GM19238 (cell line): ENCODE results near the gene DLGAP5.

ENCODE experiments used
- DNase-seq: peaks from one replicate; pipeline ENCODE4 v3.0.0; 2011; ENCODE audit warnings: low spot score; ENCODE audit not compliant: insufficient read length

DLGAP5 gene, protein sequence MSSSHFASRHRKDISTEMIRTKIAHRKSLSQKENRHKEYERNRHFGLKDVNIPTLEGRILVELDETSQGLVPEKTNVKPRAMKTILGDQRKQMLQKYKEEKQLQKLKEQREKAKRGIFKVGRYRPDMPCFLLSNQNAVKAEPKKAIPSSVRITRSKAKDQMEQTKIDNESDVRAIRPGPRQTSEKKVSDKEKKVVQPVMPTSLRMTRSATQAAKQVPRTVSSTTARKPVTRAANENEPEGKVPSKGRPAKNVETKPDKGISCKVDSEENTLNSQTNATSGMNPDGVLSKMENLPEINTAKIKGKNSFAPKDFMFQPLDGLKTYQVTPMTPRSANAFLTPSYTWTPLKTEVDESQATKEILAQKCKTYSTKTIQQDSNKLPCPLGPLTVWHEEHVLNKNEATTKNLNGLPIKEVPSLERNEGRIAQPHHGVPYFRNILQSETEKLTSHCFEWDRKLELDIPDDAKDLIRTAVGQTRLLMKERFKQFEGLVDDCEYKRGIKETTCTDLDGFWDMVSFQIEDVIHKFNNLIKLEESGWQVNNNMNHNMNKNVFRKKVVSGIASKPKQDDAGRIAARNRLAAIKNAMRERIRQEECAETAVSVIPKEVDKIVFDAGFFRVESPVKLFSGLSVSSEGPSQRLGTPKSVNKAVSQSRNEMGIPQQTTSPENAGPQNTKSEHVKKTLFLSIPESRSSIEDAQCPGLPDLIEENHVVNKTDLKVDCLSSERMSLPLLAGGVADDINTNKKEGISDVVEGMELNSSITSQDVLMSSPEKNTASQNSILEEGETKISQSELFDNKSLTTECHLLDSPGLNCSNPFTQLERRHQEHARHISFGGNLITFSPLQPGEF

DNA sequence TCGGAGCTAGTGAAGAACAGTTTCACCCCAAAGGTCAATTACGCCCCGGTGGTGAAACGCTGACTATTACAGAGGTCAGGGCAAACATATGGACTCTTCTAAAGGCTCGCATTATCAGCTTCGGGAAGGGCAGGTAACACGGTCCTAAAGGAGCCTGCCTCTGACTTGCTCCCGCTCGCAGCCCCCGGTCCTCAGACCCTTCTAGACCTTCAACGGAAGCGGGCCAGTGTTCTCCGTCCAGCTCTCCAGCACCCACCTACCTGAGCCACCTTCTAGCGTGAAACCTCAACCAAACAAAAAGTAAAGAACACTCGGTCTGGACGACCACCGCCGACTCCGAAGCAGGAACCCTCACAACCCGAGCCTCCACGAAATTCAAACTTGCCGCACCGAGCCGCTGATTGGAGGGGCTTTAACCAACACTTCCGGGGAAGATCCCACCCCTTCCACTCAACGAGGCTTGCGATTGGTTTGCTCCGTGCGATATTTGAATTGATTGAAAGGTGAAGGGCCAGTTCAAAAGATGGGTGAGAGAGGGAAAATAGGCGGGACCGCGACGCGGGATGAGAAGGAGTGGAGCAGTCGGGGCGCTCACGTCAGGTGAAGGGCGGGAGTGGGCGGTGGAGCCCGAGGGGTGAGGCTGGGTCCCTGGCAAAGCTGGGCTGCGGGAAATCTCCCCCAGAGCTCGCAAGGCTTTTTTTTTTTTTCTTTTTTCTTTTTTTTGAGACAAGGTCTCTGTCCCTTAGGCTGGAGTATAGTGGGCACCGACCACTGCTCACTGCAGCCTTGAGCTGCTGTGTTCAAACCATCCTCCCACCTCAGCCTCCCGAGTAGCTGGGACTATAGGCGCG lies at the start of gene DLGAP5:
TSS of gene DLGAP5 (minus strand) at position 383 of the 851 bp plus-strand sequence. CDS start 2,406 bp downstream, outside the sequence.
- peak; percentile 85 for DNase-seq

DNA sequence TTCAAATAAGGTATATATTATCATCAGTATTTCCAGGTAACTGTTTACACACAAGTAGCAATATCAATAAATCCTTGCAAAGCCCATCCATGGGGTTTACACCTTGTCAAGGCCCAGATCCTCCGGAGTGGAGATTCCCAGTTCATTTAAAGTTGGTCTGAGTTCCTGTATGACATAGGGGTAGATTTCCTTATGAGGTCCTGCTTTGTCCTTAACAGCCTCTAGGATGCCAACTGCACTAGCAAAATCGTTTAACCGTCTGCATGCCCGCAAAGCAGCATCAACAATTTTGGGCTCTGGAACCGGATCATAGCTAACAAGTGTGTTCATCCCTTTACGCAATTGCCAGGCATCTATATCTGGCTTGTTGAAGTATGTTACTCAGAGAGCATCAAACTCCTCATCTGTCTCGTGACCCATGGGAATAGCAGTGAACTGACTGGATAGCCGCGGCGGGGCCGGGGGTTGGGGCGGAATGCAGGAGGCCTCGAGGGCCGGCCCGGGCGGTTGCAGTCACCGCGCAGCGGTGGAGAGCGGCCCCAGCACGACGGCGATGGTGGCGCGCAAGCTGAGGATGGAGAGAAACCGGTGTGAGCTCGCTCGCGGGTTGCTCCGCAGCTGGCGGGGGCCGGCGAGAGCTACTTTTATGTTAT lies 49.3 kb upstream of the DLGAP5 start:
- DNase-seq, result no peak

DNA sequence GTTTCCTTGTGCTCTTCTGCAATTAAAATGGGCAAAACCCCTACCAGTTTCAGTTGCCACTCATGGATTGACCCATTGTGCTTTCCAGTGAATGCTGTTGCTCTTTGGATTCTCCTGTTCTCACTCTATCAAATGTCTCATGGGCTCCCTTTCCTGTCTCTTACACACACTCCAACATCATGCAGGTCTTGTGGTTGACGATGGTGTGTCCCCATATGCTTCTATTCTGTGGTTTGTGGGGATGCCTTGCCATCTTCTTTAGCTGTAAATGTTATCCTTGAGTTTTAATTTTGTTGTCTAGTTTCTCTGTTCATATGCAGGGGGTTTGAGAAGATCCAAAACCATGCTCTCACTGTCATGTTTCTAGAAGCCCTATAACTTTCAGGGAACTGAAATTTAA lies 47.9 kb upstream of the DLGAP5 start:
- no peak for DNase-seq

DNA sequence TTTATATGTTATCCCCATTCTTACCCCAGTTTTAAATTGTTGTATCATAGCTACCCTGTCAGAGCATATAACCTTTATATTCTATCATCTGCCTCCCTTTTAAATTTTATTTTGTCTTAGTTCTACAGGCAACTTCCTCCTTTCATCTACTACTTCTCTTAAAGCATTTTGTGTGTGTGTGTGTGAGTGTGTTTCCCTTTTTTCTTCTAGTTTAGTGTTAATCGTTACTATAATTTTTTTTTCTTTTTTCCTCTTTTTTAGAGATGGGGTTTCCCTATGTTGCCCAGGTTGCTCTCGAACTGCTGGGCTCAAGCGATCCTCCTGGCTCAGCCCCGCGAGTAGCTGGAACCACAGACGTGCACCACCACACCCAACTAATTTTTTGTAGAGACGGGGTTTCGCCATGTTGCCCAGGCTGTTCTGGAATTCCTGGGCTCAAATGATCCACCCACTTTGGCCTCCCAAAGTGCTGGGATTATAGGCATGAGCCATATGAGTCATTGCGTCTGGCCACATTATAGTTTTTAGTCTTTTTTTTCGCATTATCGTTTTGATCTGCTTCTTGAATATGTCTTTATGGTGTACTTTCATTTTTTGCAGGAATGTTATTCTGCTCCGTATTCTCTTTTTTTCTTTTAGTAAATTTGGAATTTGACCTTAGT lies 46.8 kb upstream of the DLGAP5 start:
- DNase-seq, result no peak

DNA sequence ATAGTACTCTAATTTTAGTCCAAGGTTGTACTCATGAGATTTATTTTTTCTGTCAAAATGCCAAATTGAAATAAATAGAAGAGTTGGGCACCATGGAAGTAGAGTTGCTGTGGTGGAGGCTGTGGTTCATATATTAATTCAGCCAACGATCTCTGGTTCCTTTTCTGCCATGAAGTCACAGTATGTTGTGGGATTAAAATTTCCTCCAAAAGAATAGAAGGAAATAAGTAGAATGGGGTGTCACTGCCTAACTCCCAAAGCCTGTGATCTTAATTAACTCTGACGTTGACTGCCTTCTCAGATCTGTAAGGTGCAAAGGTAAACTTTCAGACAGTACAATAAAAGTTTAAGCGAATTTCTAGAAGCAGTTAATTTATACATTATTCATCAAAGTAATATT lies 42.2 kb upstream of the DLGAP5 start:
- DNase-seq, result no peak

DNA sequence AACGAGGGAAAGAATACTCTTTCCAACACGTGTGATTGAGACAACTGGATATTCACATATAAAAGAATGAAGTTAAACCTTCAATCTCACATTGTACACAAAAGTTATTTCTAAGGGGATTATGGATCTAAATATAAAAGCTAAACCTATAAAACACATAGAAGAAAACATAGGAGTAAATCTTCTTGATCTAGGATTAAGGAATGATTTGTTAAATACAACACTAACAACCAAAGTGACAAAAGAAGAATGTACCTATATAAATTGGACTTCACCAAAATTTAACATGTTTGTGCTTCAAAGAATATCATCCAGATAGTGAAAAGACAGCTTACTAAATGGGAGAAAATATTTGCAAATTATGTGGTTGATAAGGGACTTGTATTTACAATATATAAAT lies 36.9 kb upstream of the DLGAP5 start:
- DNase-seq, result no peak

DNA sequence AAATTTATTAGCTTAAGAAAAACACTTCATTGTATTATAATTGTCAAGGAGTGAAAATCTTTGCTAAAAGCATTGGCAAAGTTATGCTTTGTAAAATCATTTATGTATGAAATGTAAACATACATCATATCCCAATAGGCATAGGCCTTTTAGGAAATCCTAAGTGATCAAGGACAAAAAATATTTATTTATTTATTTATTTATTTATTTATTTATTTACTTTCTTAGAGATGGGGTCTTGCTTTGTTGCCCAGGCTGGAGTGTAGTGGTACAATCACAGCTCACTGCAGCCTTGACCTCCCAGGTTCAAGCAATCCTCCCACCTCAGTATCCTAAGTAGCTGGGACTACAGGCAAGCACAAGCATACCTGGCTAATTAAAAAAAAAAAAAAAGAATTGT lies 32.0 kb upstream of the DLGAP5 start:
- DNase-seq, result no peak

DNA sequence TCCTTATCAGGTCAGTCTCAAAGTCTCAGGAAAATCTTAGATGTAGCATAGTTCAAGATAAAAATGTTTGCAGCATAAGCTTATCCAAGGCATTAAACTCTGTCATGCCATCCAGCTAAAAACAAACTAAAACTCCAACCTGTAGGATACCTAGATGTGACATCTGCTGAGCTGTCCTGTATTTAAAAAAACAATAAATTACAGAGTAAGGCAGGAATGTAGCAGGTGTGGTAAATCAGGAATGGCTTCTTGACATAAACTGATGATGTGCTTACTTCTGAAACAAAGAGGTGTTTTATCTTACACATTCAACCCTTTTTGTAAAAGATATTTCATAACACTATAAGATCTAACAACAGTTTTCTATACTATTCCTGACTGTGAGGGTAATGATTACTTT lies 30.6 kb upstream of the DLGAP5 start:
- DNase-seq, result no peak

DNA sequence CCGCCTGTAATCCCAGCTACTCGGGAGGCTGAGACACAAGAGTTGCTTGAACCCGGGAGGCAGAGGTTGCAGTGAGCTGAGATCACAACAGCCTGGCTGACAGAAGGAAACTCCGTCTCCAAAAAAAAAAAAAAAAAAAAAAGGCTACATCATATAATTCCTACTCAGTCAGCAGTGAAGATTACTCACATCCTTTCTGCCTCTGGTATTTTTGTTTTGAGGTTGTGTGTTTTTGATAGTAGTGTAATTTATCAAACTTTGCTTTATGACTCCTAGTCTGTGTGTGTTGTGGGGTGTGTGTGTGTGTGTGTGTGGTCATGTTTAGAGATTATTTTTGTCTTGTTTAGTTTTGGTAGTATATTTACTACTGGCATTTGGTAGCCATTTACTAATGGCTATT lies 29.8 kb upstream of the DLGAP5 start:
- no peak for DNase-seq

DNA sequence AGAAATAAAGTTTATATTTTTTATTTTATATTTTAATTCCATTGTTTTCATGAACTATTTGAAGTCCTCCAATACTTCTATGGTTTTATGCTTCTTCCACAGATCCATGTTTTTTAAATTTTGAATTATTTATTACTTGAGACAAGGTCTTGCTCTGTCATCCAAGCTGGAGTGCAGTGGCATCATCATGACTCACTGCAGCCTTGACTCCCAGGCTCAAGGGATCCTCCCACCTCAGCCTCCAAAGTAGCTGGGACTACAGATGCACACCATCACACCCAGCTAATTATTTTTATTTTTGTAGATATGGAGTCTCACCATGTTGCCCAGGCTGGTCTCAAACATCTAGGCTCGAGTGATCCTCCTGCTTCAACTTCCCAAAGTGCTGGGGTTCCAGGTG lies 28.8 kb upstream of the DLGAP5 start:
- no peak for DNase-seq

DNA sequence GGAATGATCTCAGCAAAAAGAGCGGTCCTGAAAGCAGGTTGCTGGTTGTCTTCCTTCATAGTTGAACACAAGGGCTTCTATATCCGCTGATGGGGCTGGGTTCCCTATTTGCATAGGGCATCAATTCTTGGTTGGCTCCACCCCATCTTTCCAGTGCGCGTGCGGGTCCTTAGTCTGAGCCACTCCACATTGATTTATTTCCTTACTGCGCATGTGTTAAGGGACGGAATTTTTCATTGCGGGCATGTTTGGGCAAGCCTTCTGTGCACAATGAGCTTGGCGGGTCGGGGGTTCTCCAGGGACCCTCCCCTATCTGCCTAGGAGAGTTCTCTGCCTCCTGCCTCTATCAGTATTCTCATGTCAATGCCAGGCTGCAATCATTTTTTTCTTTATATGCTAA lies 21.2 kb upstream of the DLGAP5 start:
- DNase-seq, result no peak

DNA sequence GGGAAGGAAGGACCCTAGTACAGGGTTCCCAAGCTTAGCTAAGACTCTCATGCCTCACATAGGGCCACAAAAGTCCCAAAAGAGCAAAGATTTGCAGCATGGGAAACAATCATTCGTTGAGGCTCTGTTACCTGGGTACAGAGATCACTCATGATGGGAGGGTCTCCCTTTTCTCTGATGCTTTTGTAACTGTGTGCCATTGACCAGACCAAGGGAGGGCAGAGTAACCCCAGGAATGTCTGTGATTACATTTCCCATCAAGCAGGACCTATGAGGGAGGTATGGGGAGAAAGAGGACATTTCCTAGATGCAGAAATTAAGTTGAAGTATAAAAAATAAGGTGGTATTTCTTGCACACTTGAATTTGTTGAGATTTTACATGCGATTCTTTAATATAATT lies 16.4 kb upstream of the DLGAP5 start:
- DNase-seq, result no peak

DNA sequence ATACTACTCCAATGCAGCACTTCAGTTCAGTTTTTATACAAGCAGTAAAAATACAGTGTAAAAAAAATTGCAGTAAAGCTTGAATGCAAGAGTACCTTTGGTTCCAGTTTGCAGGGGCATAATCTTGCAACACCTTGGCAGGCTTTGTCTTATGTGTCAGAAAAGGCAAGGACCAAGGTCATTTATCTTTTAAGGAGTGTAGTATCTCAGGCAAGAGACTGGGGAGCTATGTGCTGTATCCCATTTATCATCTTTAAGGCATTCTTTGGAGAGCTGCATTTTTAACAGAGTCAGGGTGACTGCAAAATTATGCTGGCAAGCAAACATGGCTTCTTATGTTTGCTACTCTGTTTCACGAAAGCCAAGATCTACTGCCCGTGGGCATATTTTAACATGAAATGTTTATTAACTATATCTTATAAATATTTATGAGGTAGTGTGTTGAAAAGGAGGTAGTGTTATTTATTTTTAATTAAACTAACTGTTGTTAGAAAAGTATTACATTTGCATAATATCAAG lies 14.8 kb upstream of the DLGAP5 start:
- DNase-seq, result no peak

DNA sequence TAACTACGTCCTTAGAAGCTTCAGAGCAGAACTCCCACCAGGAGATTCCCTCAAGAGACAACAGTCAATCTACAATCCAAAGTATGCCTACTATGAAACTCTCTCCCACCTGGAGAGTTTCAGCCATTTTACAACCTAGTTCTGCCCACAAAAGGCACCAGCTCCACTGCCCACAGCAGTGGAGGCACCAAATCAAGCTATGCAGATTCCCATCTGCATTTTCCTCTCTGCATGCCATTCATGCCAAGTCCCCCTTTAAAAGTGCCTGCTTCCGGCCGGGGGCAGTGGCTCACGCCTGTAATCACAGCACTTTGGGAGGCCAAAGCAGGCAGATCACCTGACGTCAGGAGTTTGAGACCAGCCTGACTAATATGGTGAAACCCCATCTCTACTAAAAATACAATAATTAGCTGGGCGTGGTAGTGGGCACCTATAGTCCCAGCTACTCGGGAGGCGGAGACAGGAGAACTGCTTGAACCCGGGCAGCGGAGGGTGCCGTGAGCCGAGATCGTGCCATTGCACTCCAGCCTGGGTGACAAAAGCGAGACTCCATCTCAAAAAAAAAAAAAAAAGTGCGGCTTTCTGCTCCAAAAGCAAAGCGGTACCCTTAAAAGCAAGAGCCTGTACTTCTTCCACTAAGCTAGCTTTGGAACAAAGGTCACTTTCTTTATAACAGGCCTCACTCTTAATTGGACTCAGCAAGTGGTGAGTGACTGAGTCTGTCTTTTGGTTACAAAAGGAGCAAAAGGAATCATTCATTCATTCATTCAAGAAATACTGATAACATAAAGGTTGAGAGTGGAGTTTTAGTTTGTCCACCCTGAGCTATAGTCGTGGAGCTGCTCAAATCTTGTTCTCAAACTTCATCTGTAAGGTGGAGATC lies 10.1 kb upstream of the DLGAP5 start:
- DNase-seq, result no peak

DNA sequence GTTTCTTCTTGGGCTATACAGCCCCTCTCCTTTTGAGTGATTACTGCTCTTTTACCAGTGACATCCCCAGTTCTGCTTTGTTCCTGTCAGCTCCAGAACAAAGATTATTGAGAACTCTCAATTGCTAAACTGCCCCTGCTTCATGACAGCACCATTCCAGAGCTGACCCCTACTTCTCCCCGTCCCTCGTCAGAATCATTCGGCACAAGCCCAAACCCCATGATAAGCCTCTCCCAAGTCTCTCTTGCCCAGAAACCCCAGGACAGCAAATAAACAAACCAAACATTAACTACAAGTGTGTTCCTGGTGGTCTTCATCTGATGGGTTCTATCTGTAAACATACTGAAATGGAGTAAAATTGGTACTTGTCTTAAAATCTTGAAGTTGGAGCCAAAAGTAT lies 9.3 kb upstream of the DLGAP5 start:
- no peak for DNase-seq

DNA sequence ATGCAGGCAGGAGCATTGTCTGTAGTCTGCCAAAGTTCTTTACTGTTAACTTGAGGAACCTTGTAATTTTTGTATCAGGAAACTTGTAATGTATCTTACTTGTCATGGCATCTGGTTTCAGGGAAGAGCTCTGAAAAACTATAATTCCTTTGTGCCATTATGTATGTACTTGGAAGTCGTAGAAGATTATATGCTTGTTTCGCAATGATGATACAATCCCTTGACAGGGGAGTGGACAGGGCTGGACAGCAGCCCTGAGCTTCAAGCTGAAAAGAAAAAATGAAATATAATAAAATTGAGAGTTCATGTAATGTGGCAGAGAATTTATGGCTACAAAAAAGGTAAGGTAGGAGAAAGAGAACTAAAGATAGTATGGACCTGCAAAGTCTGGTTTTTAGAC lies 7.4 kb upstream of the DLGAP5 start:
- no peak for DNase-seq

DNA sequence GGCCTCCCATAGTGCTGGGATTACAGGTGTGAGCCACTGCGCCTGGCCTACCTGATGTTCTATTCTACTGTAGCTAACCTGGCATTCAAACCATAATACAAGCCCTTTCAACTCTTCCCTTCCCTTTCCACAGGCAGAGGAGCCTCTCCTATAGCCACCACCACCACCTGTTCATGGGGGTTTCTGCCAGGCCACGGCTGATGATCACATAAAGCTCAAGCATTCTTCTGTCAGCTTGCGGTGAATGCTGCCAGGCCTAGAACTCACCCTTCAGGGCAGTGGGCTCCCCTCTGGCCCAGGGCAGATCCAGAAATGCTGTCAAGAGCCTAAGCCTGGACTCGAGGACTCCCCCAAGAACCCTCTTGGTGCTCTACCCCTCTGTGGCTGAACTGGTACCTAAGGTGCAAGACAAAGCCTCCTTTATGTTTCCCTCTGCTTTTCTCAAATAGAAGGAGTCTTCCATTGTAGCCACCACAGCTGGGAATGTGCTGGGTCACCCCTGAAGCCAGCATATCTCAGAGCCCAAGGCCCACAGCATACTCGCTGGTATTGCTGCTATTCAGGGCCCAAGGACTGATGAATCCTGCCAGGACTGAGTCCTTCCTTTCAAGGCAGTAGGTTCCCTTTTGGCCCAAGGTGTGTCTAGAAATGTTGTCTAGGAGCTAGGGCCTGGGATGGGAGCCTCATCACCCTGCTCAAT lies 3.4 kb upstream of the DLGAP5 start:
- DNase-seq, result no peak

DNA sequence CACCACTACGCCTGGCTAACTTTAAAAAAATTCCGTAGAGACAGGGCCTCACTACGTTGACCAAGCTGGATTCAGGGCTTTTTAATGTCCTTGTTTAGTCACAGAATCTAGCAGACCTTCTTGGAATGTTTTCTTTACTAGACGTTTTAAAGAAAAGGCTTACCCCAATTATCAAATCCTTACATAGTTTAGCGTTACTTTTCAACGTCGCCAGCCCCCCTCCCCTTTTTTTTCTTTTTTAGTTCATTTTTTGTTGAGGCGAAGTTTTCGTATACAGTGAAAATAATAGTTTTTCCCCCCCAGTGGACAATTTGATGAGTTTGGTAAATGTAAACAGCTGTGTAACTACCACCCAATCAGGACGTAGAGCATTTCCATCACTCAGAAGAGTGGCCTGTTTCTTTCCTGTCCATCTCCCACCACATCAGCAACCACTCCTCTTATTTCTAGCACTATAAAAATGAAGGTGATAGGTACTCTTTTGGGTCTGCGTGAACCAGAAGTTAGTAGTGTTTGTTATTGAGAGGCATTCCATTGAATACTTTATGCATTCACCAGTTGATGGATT lies 753 bp upstream of the DLGAP5 start:
- DNase-seq, result no peak

DNA sequence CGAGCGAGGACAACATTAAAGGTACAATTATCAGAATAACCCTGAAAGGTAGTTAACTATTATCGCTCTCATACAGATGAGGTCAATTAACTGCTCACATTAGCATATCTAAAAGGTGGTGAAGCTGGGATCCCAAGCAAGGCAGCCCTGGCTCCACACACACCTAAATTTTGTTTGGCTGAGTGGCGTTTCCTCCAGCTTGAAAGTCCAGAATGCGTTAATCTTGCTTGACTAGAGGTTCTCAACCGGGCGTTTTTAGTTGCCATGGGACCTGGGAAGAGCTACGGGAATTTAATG lies 531 bp downstream of the DLGAP5 start:
- no peak for DNase-seq
